Muscle layer of colon (tissue), 2 donors: ENCODE measurements around the gene NDUFA3.

Experiments
- H3K27ac ChIP-seq: one replicate; pipeline ENCODE4 v1.7.0; 2013; ENCODE audit warnings: low read depth, mild to moderate bottlenecking, low read length, moderate library complexity
- H3K27me3 ChIP-seq, 2 donors: one replicate each; pipeline ENCODE4 v1.7.0; 2013; ENCODE audit warnings: low read length in 2 of 2, mild to moderate bottlenecking in 2 of 2; ENCODE audit not compliant: insufficient read depth in 2 of 2, control insufficient read depth in 1 of 2
- H3K36me3 ChIP-seq: one replicate; pipeline ENCODE4 v1.7.0; 2013; ENCODE audit warnings: mild to moderate bottlenecking, low read length; ENCODE audit not compliant: insufficient read depth
- H3K4me1 ChIP-seq: one replicate; pipeline ENCODE4 v1.7.0; 2013; ENCODE audit warnings: mild to moderate bottlenecking, low read length; ENCODE audit not compliant: insufficient read depth
- H3K4me3 ChIP-seq, 2 donors: one replicate each; pipeline ENCODE4 v1.7.0; 2013; ENCODE audit warnings: low read length in 2 of 2, low read depth in 1 of 2, mild to moderate bottlenecking in 1 of 2, moderate library complexity in 1 of 2
- H3K9ac ChIP-seq: one replicate; pipeline ENCODE4 v1.7.0; 2013; ENCODE audit warnings: low read length
- H3K9me3 ChIP-seq: one replicate; pipeline ENCODE4 v1.7.0; 2013; ENCODE audit warnings: mild to moderate bottlenecking, low read length
- donor health status: abdominal sarcoma.
- donor health status: Adenocarcinoma of cecum.

Gene NDUFA3

DNA sequence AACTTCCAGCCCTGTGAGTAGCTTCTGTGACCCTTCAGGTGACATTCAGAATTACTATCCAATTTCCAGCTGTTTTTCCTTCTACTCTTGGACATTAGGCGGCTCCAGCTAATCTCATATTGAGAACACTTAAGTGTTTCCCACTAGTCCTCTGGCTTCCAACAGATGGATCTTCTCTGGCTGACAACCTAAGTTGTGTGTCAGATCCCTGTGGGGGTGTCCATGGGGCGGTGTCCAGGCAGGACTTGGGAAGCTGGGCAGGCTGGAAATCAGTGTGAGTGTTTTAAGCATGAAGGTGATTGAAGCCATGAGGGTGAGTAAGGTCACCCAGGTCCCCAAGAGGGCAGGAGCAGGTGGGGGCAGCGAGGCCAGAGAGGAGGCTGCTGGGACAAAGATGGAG lies 45.0 kb downstream of the NDUFA3 start:
- H3K4me1 ChIP-seq: no peaks in the 10 kb centered on the region
- no peak overlapping the region for H3K27ac ChIP-seq
- H3K9me3 ChIP-seq: no peaks in the 10 kb centered on the region
- H3K9ac ChIP-seq: no peak overlapping the region
- no peaks in the 10 kb centered on the region for H3K27me3 ChIP-seq
- H3K4me3 ChIP-seq: no peak overlapping the region
- H3K36me3 ChIP-seq: peaks cover 87% of the 10 kb centered on the region

DNA sequence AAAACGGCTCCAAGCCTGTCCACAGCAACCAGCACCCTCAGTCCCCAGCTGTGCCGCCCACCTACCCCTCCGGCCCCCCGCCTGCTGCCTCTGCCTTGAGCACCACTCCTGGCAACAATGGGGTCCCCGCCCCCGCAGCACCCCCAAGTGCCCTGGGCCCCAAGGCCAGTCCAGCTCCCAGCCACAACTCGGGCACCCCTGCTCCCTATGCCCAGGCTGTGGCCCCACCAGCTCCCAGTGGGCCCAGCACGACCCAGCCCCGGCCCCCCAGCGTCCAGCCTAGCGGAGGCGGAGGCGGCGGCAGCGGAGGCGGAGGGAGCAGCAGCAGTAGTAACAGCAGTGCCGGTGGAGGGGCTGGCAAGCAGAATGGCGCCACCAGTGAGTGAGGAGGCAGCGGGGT lies 45.5 kb downstream of the NDUFA3 start:
- H3K27me3 ChIP-seq: no peaks in the 10 kb centered on the region

DNA sequence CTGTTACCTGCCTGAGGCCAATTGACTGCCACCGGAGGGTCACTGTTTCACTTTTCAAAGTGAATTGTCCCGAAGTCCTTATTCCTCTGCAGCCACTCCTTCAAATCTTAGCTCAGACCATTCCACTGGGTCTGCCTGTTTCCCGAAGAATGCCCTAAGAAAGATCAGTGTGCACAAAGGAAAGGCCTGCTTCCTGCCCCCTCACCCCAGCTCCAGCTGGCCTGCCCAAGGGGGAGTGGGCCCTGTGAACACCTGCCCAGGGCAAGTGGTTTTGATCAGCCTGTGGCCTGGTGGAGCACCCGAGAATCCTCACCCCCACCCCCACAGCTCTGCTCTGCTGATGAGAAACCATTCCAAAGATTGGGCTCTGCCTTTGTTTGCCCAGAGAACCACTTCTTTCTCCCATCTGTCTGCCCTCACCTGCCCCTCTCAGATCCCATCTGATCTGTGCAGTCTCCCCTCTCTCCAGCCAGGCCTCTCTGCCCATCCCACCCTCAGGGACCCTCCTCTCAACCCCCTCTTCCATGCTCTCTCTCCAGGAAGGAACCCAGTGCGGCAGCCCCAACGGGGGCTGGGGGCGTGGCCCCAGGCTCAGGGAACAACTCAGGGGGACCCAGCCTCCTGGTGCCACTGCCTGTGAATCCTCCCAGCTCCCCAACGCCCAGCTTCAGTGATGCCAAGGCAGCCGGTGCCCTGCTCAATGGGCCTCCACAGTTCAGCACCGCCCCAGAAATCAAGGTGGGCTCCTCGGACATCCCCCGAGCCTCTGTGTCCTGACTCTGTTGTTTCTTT lies 46.6 kb downstream of the NDUFA3 start:
- no peaks in the 10 kb centered on the region for H3K9me3 ChIP-seq
- no peaks in the 10 kb centered on the region for H3K4me1 ChIP-seq
- no peak overlapping the region for H3K27ac ChIP-seq
- H3K9ac ChIP-seq: no peak overlapping the region
- H3K27me3 ChIP-seq: no peaks in the 10 kb centered on the region
- H3K36me3 ChIP-seq: peaks cover 87% of the 10 kb centered on the region
- no peak overlapping the region for H3K4me3 ChIP-seq

More for the DNA sequence above, 45.5 kb downstream of the NDUFA3 start:
- H3K9me3 ChIP-seq: no peaks in the 10 kb centered on the region
- H3K4me1 ChIP-seq: no peaks in the 10 kb centered on the region
- peaks cover 87% of the 10 kb centered on the region for H3K36me3 ChIP-seq
- no peak overlapping the region for H3K4me3 ChIP-seq
- no peak overlapping the region for H3K27ac ChIP-seq
- H3K9ac ChIP-seq: no peak overlapping the region

DNA sequence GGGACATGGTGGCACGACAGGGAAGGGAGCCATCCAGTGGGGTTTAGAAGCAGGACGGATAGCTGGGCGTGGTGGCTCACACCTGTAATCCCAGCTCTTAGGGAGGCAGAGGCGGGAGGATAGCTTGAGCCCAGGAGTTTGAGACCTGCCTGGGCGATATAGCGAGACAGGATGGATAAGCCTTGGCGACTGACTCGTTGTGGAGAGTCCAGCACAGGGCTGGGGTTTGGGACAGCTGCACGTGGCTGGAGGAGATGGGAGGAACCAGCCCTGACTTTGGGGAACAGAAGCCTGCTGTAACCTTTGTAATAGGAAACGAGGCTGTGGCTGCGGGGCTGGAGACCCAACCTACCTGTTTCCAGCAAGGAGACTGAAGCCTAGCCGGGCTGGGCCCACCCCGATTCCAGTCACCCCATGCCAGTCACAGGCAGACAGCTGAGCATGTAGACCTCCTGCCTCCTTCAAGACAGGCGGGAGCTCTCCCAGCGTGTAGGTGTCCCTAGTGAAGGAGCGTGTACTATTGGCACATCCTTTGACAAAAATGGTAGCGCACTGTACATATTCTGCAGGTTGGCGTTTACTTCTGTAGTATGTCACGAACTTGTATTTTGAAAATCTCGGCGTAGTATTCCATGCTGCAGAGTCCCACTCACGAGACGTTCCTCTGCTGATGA lies 48.8 kb downstream of the NDUFA3 start:
- Histone ChIP-seq H3K9ac (no peak overlapping the region), H3K4me1 (no peaks in the 10 kb centered on the region), H3K27me3 (no peaks in the 10 kb centered on the region), H3K9me3 (no peaks in the 10 kb centered on the region), H3K4me3 (no peak overlapping the region), H3K36me3 (peaks cover 84% of the 10 kb centered on the region), H3K27ac (no peak overlapping the region)

DNA sequence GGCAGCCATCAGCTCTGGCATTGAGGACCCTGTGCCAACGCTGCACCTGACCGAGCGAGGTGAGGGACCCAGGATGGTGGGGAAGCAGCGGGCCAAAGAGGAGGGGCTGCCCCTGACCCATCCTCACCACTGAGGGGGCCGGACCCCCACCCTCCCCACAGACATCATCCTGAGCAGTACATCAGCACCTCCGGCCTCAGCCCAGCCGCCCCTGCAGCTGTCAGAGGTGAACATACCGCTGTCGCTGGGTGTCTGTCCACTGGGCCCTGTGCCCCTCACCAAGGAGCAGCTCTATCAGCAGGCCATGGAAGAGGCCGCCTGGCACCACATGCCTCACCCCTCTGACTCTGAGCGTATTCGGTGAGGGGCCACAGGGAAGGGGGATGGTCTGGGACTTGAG lies 49.6 kb downstream of the NDUFA3 start:
- no peaks in the 10 kb centered on the region for H3K9me3 ChIP-seq
- H3K9ac ChIP-seq: no peak overlapping the region
- no peak overlapping the region for H3K4me3 ChIP-seq
- H3K36me3 ChIP-seq: peaks cover 84% of the 10 kb centered on the region
- no peaks in the 10 kb centered on the region for H3K4me1 ChIP-seq
- H3K27me3 ChIP-seq: no peaks in the 10 kb centered on the region
- no peak overlapping the region for H3K27ac ChIP-seq

DNA sequence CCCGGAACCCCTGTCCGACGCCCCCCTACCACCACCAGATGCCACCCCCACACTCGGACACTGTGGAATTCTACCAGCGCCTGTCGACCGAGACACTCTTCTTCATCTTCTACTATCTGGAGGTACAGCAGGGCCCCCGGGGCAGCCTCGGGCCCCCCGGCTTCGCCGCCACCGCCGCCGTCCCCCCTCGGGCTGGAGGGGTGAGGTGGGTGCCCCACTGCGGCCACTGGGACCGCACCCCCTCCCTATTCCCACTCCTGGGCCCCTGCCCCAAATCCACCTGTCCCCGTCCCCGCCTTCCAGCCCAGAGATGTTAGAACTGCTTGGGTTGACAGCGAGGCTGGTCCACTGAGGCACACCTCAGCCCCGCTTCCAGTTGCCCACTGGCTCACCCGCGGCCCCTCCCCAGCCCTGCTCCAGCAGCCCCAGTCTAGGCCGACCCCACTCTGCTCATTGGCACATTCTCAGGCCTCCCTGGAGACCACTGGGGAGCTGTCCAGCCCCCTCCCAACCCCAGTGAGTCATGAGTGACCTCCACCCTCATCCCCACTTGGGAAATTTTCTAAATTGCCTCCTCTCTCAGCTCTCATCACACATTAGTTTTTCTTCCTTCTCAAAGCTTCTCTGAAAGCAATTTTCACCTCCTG lies 50.3 kb downstream of the NDUFA3 start:
- H3K9ac ChIP-seq: no peak overlapping the region
- peaks cover 84% of the 10 kb centered on the region for H3K36me3 ChIP-seq
- no peak overlapping the region for H3K27ac ChIP-seq
- H3K4me3 ChIP-seq: no peak overlapping the region
- no peaks in the 10 kb centered on the region for H3K27me3 ChIP-seq
- H3K9me3 ChIP-seq: no peaks in the 10 kb centered on the region
- H3K4me1 ChIP-seq: peaks cover under 1% of the 10 kb centered on the region

DNA sequence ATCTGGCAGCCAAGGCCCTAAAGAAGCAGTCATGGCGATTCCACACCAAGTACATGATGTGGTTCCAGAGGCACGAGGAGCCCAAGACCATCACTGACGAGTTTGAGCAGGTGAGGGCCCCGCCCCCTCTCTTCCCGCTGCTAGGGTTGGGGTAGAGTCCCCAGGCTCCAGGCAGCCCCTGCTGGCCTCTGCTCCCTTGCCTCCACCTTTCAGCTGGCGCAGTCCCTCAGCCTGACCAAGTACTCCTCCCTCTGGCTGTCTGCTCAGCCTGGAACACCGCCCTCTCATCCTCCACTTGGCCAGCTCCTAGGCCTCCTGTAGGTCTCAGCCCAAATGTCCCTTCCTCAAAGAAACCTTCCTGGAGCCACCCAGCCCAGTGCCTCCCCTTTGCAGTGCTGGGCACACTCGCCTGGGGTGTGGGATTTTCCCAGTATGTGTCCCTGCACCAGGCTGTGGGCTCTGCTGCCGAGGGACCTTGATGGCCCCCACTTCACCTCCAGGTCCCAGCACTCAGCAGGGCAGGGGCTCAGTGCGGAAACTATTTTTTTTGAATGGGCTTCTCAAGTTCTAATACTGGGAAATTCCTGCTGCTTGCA lies 51.2 kb downstream of the NDUFA3 start:
- no peaks in the 10 kb centered on the region for H3K27me3 ChIP-seq
- no peak overlapping the region for H3K27ac ChIP-seq
- no peaks in the 10 kb centered on the region for H3K9me3 ChIP-seq
- H3K9ac ChIP-seq: no peak overlapping the region
- H3K4me3 ChIP-seq: no peak overlapping the region
- H3K4me1 ChIP-seq: peaks cover 9% of the 10 kb centered on the region
- peaks cover 86% of the 10 kb centered on the region for H3K36me3 ChIP-seq

DNA sequence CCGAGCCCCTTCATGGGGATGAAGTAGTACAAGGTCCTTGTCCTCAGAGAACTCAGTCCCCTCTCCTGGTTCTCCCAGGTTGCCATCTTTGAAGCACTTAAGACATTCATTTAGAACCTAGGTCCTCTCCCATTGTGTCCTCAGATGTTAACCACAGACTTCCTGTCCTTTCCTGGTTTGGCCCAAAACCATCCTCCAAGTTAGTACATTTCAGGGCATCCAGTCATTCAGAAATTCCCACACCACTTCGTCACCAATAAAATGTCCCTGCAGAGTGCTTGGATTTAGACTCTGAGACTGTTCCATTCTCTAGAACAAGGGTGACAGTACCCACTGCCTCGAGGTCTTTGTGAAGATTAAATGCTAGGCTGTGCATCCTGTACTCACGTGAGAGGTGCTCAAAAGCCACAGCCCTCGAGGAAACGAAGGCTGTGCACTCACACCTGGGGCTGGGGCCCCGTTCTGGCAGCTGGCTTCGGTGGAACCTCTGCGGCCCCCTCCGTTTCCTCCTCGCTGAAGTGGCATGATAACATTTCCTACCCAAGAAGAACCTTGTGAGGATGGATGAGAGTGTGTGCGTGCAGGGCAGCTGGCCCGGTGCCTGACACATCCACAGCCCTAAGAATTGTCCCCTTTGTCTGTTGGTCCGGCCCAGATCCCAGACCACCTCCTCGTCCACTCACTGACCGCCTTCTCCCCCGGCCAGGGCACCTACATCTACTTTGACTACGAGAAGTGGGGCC lies 52.1 kb downstream of the NDUFA3 start:
- Histone ChIP-seq H3K36me3 (peaks cover 77% of the 10 kb centered on the region), H3K4me3 (no peak overlapping the region), H3K9me3 (no peaks in the 10 kb centered on the region), H3K27ac (no peak overlapping the region), H3K27me3 (no peaks in the 10 kb centered on the region), H3K4me1 (peaks cover 12% of the 10 kb centered on the region), H3K9ac (no peak overlapping the region)

DNA sequence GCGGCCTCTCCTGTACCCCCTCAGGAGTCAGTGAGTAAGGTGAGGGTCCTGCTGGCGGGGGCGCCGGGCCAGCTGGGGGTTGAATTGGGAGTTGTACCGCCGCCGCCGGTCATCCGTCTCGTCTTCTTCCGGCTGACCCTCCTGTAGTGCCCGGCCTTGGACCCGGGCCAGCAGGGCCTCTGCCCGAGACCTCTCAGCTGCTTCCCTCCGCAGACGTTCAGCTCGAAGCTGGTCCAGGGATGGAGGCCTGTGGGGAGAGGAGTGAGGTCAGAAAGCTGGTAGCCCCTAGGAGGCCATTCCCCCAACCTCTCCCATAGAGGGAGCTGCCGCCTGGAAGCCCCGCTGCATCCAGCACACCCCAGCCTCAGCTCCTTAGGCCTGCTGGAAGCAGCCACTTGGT lies 53.0 kb downstream of the NDUFA3 start:
- H3K9me3 ChIP-seq: no peaks in the 10 kb centered on the region
- no peaks in the 10 kb centered on the region for H3K27me3 ChIP-seq
- H3K36me3 ChIP-seq: peaks cover 70% of the 10 kb centered on the region
- H3K27ac ChIP-seq: no peak overlapping the region
- H3K4me1 ChIP-seq: peaks cover 16% of the 10 kb centered on the region
- H3K9ac ChIP-seq: no peak overlapping the region
- no peak overlapping the region for H3K4me3 ChIP-seq

DNA sequence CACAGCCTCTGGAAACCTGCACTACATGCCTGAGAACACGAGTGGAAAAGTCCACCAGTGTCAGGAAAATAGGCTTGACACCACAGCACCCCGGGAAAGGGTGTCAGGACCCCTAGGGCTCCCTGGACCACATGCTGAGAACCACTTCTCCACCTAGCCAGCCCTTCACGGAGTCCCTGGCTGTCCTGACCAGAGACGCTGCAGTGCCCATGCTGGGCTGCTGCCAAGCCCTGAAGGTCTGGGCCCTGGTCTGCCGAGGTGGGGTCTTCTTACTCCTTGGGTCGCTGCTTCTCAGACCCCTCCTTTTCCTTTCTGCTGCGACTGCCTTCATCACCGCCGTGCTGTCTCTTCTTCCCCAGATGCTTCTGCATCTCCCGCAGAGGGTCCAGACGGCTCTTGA lies 53.8 kb downstream of the NDUFA3 start:
- Histone ChIP-seq H3K27ac (no peak overlapping the region), H3K27me3 (no peaks in the 10 kb centered on the region), H3K4me1 (peaks cover 19% of the 10 kb centered on the region), H3K36me3 (peaks cover 66% of the 10 kb centered on the region), H3K4me3 (no peak overlapping the region), H3K9ac (no peak overlapping the region), H3K9me3 (no peaks in the 10 kb centered on the region)

DNA sequence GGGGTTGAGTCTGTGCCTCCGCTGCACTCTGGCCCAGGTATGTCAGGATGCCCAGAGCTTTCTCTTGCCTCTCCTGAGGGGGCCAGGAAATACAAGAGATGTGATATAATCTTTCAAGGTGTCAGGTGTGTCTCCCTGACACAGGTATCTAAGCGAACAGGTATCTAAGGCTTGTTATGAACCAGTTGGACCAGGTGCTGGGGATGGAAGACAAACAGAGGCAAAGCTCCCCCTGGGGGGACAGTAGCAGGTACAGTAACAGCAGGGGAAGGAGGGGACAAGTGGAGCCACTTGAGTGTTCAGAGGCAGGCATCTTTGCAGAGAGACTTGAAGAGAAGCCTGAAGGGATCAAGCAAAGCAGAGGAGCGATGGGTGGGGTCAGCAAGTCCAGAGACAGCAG lies 54.3 kb downstream of the NDUFA3 start:
- peaks cover 22% of the 10 kb centered on the region for H3K4me1 ChIP-seq
- H3K27me3 ChIP-seq: no peaks in the 10 kb centered on the region
- H3K27ac ChIP-seq: no peak overlapping the region
- H3K9ac ChIP-seq: no peak overlapping the region
- H3K36me3 ChIP-seq: peaks cover 62% of the 10 kb centered on the region
- H3K4me3 ChIP-seq: no peak overlapping the region
- no peaks in the 10 kb centered on the region for H3K9me3 ChIP-seq
